HepG2 (cell line): ENCODE results near the gene PRKACA. TPM values are rescaled to one million over a fixed set of nuclear protein-coding genes. Genes with fewer than 3 reads are reported as not detected.

Experiments used
- ATAC-seq: fragments of 200-7000 bp; cut with Tn5 transposase; 3 replicates; pipeline ENCODE4 v1.9.1; 2020; ENCODE audit warnings: mild to moderate bottlenecking, moderate library complexity
- BruUV-seq: library from RNA; stranded (reverse); fragments of 400-500 nt; replicated peaks from 2 replicates; lab custom pipeline; 2021; lab: Mats Ljungman, UMichigan
- CTCF ChIA-PET: fragments of 300-600 bp; formaldehyde crosslinking; extraction: SDS; loops from one replicate; lab custom pipeline; 2021; ENCODE audit warnings: low total read pairs, inconsistent platforms, low intra/inter-chr PET ratio; lab: Yijun Ruan, JAX
- POLR2A ChIA-PET: fragments of 350-600 bp; sonication (Branson Sonifier 250); formaldehyde crosslinking; loops from one replicate; lab custom pipeline; 2020; ENCODE audit warnings: antibody characterized with exemption, inconsistent platforms; lab: Yijun Ruan, JAX
- DNase-seq: peaks from one replicate; pipeline ENCODE4 v3.0.0-alpha.2; 2015; ENCODE audit warnings: low spot score
- FAIRE-seq: peaks from 3 replicates; lab custom pipeline; 2011; peaks lifted over from hg19 to GRCh38; lab: Jason Lieb, UNC
- H2AFZ ChIP-seq: one replicate; pipeline ENCODE4 v1.6.1; 2011; ENCODE audit warnings: low read length, inconsistent platforms
- H3K27ac ChIP-seq: fragments of 300-600 bp; 3 replicates; pipeline ENCODE4 v1.8.0; 2011; ENCODE audit warnings: mixed run types, mild to moderate bottlenecking, mixed read lengths, low read length, inconsistent platforms; ENCODE audit not compliant: insufficient read depth; ENCODE audit errors: extremely low read length
- H3K27me3 ChIP-seq, 2 experiments: fragments of 200-600 bp in 1 of 2; 2 replicates in 1 of 2; 3 replicates in 1 of 2; pipeline versions ENCODE4 v1.6.0 to v1.8.0; 2011; ENCODE audit warnings: low read length in 2 of 2, mild to moderate bottlenecking in 2 of 2, moderate library complexity in 2 of 2, inconsistent platforms in 1 of 2; ENCODE audit not compliant: insufficient read depth in 2 of 2, control insufficient read depth in 1 of 2
- H3K36me3 ChIP-seq, 2 experiments: fragments of 200-600 bp in 1 of 2; replicated peaks in 1 of 2; 2 replicates in 1 of 2; 3 replicates in 1 of 2; pipeline versions ENCODE4 v1.5.1 to v1.8.0; 2011; ENCODE audit warnings: low read length in 2 of 2, inconsistent platforms in 1 of 2; ENCODE audit not compliant: insufficient read depth in 2 of 2, control insufficient read depth in 1 of 2
- H3K4me1 ChIP-seq: 2 replicates; pipeline ENCODE4 v1.5.1; 2012; ENCODE audit warnings: low read length, inconsistent platforms; ENCODE audit not compliant: insufficient read depth
- H3K4me2 ChIP-seq: 2 replicates; pipeline ENCODE4 v1.6.0; 2011; ENCODE audit warnings: low read depth, low read length, inconsistent platforms
- H3K4me3 ChIP-seq, 3 experiments: fragments of 200-600 bp in 1 of 3; sonication (generic), shearing (Covaris generic) in 1 of 3; replicated peaks in 1 of 3; 2 replicates each; pipeline ENCODE4 v1.5.1; 2011 to 2016; ENCODE audit warnings: low read length in 3 of 3, inconsistent platforms in 2 of 3, low read depth in 2 of 3, mild to moderate bottlenecking in 2 of 3, control low read depth in 1 of 3, mixed read lengths in 1 of 3; ENCODE audit not compliant: insufficient read depth in 1 of 3
- H3K79me2 ChIP-seq: one replicate; pipeline ENCODE4 v1.6.1; 2011; ENCODE audit warnings: low read length, inconsistent platforms; ENCODE audit not compliant: insufficient read depth
- H3K9ac ChIP-seq: 2 replicates; pipeline ENCODE4 v1.6.0; 2011; ENCODE audit warnings: mild to moderate bottlenecking, low read depth, low read length, inconsistent platforms; ENCODE audit not compliant: insufficient read depth
- H3K9me3 ChIP-seq: 2 replicates; pipeline ENCODE4 v1.5.1; 2012; ENCODE audit warnings: mild to moderate bottlenecking, low read length
- H4K20me1 ChIP-seq: 2 replicates; pipeline ENCODE4 v1.6.0; 2011; ENCODE audit warnings: inconsistent platforms, mild to moderate bottlenecking, low read length, moderate library complexity; ENCODE audit not compliant: insufficient read depth
- HNRNPL ChIP-seq: fragments of 200-400 bp; formaldehyde crosslinking; IDR thresholded peaks from 2 replicates; pipeline ENCODE4 v1.6.1; 2017; ENCODE audit warnings: mild to moderate bottlenecking, low read depth, low read length
- ONECUT2 ChIP-seq: sonication (generic); formaldehyde crosslinking; IDR thresholded peaks from 2 replicates; pipeline ENCODE4 v1.4.0; 2020; ENCODE audit warnings: missing genetic modification reagents
- SRF ChIP-seq: IDR thresholded peaks from 2 replicates; pipeline ENCODE4 v1.6.1; 2011; ENCODE audit warnings: mild to moderate bottlenecking, low read depth, low read length, moderate library complexity
- YY1 ChIP-seq: IDR thresholded peaks from 2 replicates; pipeline ENCODE4 v1.6.1; 2011; ENCODE audit warnings: low read length, low read depth, moderate library complexity, mild to moderate bottlenecking; ENCODE audit not compliant: insufficient read depth, insufficient replicate concordance
- ZNF589 ChIP-seq: sonication (generic); formaldehyde crosslinking; conservative IDR thresholded peaks from 2 replicates; pipeline ENCODE4 v1.8.0; 2022; ENCODE audit warnings: mild to moderate bottlenecking, moderate library complexity, missing genetic modification reagents
- ZNF782 ChIP-seq: sonication (generic); formaldehyde crosslinking; IDR thresholded peaks from 2 replicates; pipeline ENCODE4 v1.4.0; 2020; ENCODE audit warnings: missing genetic modification reagents, mild to moderate bottlenecking, borderline replicate concordance
- WGBS: methylation state at CpG from one replicate; pipeline ENCODE4 v1.1.6; 2017; ENCODE audit warnings: low lambda C conversion rate; 5-methylcytosine and 5-hydroxymethylcytosine counted together
- in situ Hi-C: cut with HindIII; loops from 2 replicates; pipeline ENCODE4 v1.10.0; 2017; ENCODE audit warnings: low pct_unique_long_range_greater_than_20kb; ENCODE audit not compliant: extremely low pct_ligation_motif_present
- intact Hi-C: fragments of 100-400 bp; cut with micrococcal nuclease; formaldehyde crosslinking; loops from one replicate; pipeline ENCODE4 v1.10.0; 2022; ENCODE audit not compliant: unreplicated experiment
- polyA plus RNA-seq, 8 experiments: library from polyadenylated mRNA; depleted of rRNA in 3 of 8; stranded (reverse) in 7 of 8; unstranded in 1 of 8; fragments of >200 nt; fragmentation: Illumina TruSeq in 4 of 8; extraction: Trizol in 4 of 8; gene quantifications; 2 replicates each; pipeline versions ENCODE4 v1.2.1 to v1.2.3, GENCODE V29; 2011 to 2016; ENCODE audit warnings: low read depth in 4 of 8, missing spikeins in 1 of 8, mixed read lengths in 1 of 8; ENCODE audit not compliant: insufficient read depth in 1 of 8
- total RNA-seq, 5 experiments: library from RNA; depleted of rRNA; stranded (reverse); fragments of >200 nt; fragmentation: Illumina TruSeq; extraction: Trizol; gene quantifications; 2 replicates each; pipeline ENCODE4 v1.2.3, GENCODE V29; 2016; ENCODE audit warnings: low read depth in 1 of 5
- TF ChIP-seq, protein P1 (sequence below): sonication (generic); formaldehyde crosslinking; IDR thresholded peaks from 2 replicates; pipeline ENCODE4 v1.9.0; 2022; ENCODE audit warnings: low read depth, missing genetic modification reagents
- TF ChIP-seq, protein P2 (sequence below): sonication (generic); formaldehyde crosslinking; IDR thresholded peaks from 2 replicates; pipeline ENCODE4 v1.4.0; 2020; ENCODE audit warnings: missing genetic modification reagents

The PRKACA gene
- total and polyA plus RNA-seq, 2 of the 13 experiments (the other 11 are each of a cell fraction or from before 2014, with no cell fraction given), result 11.0 to 18.2 TPM

DNA sequence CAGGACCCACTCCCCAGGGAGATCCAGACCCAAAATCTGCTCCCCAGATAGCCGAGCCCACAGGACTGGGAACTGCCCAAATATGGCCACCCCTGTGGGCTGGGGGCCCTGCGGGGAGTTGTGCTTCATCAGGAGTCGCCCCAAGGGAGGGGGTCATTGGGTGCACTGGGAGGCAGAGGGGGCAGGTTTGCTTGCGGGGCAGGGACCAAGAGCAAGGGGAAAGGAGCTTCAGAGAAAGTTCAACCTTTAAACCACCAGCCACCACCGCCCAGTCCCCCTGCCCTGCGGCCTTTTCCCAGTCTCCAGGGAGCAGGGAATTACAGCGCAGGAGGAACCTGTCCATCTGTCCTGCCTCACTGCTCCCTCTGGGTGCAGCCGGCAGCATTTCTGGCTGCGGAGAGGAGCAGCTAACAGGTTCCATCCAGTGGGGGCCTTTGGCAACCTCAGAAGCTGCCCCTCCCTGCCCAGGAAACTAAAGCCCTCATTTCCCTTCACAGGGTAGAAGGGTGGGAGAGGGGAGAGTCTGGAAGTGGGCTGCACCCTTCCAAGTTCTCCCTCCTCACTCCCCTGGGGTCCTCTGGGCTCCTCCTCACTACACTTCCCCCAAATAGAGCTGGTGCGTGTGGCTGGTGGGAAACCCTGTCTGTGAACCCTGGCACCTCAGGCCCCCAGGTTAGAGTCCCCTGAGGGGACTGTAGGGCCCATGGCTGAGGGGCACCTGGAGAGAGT is 32.6 kb upstream of the PRKACA start:
- Histone ChIP-seq H3K9ac (no peak overlapping the region), H3K4me1 (peaks cover 13% of the 10 kb centered on the region), H4K20me1 (no peaks in the 10 kb centered on the region), H3K27ac (no peak overlapping the region), H2AFZ (no peak overlapping the region), H3K4me3 (no peak overlapping the region)
- POLR2A ChIA-PET, result no interaction called here
- CTCF ChIA-PET, result no interaction called here
- ATAC-seq, result no peak
- in situ Hi-C loops, result no loop called here
- TF ChIP-seq ZNF589 (CRISPR knock-in tag) (no peak), ZNF782 (no peak)
- TF ChIP-seq, protein P1, sequence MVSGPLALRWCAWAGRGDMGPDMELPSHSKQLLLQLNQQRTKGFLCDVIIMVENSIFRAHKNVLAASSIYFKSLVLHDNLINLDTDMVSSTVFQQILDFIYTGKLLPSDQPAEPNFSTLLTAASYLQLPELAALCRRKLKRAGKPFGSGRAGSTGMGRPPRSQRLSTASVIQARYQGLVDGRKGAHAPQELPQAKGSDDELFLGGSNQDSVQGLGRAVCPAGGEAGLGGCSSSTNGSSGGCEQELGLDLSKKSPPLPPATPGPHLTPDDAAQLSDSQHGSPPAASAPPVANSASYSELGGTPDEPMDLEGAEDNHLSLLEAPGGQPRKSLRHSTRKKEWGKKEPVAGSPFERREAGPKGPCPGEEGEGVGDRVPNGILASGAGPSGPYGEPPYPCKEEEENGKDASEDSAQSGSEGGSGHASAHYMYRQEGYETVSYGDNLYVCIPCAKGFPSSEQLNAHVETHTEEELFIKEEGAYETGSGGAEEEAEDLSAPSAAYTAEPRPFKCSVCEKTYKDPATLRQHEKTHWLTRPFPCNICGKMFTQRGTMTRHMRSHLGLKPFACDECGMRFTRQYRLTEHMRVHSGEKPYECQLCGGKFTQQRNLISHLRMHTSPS, result no peak
- TF ChIP-seq, all 625 proteins: peak for 0
- BruUV-seq, result no TSS peak
- Histone ChIP-seq H3K27me3 (no peaks in the 10 kb centered on the region; a peak in 1 of 5 replicates), H3K36me3 (no peaks in the 10 kb centered on the region), H3K79me2 (no peaks in the 10 kb centered on the region), H3K4me2 (no peak overlapping the region), H3K9me3 (no peaks in the 10 kb centered on the region)
- 69% methylated on average over 6 of the region's 10 CpGs for WGBS
- intact Hi-C loops, result no loop called here
- DNase-seq, result no peak
- FAIRE-seq, result no peak

DNA sequence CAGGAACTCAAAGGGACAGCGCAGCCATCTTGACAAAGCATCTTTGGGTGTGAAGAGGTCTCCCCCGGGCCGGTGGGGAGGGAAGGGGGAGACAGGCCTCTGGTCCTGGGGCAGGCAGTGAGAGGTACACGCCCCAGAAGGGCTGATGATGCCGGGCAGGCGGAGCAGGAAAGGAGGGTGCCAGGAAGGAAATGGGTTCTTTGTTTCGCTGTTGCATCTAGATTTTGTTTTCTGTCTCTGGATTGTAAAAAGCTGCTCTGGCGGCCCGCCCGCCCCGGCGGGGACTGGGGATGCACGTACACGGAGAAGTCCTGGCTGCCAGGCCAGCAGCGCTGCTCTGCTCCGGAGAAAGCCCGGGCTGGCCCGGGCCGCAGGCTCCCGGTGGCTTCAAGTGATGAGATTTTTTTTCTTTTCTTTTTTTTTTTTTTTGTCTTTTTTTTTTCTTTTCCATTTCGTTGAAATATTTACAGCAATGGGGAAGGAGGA is 32.0 kb upstream of the PRKACA start:
- DNase-seq (no peak), ATAC-seq (no peak), FAIRE-seq (no peak)
- ChIA-PET CTCF (no interaction called here), POLR2A (no interaction called here)
- in situ Hi-C loops (no loop called here), intact Hi-C loops (no loop called here)
- H3K79me2 ChIP-seq, result no peaks in the 10 kb centered on the region
- no peak overlapping the region for H3K4me2 ChIP-seq
- H2AFZ ChIP-seq, result no peak overlapping the region
- no peaks in the 10 kb centered on the region for H3K36me3 ChIP-seq
- no peaks in the 10 kb centered on the region for H4K20me1 ChIP-seq
- TF ChIP-seq SRF, result no peak
- TF ChIP-seq, protein P2, sequence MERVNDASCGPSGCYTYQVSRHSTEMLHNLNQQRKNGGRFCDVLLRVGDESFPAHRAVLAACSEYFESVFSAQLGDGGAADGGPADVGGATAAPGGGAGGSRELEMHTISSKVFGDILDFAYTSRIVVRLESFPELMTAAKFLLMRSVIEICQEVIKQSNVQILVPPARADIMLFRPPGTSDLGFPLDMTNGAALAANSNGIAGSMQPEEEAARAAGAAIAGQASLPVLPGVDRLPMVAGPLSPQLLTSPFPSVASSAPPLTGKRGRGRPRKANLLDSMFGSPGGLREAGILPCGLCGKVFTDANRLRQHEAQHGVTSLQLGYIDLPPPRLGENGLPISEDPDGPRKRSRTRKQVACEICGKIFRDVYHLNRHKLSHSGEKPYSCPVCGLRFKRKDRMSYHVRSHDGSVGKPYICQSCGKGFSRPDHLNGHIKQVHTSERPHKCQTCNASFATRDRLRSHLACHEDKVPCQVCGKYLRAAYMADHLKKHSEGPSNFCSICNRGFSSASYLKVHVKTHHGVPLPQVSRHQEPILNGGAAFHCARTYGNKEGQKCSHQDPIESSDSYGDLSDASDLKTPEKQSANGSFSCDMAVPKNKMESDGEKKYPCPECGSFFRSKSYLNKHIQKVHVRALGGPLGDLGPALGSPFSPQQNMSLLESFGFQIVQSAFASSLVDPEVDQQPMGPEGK, result no peak
- no peak for TF ChIP-seq ONECUT2 (CRISPR knock-in tag)
- no peak for TF ChIP-seq YY1
- no peak for TF ChIP-seq HNRNPL
- 69% methylated on average over 20 of the region's 21 CpGs for WGBS
- peaks cover 13% of the 10 kb centered on the region for H3K4me1 ChIP-seq
- H3K4me3 ChIP-seq, result no peak overlapping the region
- H3K9ac ChIP-seq, result no peak overlapping the region
- no TSS peak for BruUV-seq
- H3K27me3 ChIP-seq, result no peaks in the 10 kb centered on the region; a peak in 1 of 5 replicates
- no peak overlapping the region for H3K27ac ChIP-seq
- no peaks in the 10 kb centered on the region for H3K9me3 ChIP-seq
